ENCODE data around the gene UQCC2. TPM values are rescaled to one million over a fixed set of nuclear protein-coding genes. Genes with fewer than 3 reads are reported as not detected.

Gene UQCC2
- total and polyA plus RNA-seq, 2 experiments from 2014 or later, result 31.7 to 138 TPM

DNA sequence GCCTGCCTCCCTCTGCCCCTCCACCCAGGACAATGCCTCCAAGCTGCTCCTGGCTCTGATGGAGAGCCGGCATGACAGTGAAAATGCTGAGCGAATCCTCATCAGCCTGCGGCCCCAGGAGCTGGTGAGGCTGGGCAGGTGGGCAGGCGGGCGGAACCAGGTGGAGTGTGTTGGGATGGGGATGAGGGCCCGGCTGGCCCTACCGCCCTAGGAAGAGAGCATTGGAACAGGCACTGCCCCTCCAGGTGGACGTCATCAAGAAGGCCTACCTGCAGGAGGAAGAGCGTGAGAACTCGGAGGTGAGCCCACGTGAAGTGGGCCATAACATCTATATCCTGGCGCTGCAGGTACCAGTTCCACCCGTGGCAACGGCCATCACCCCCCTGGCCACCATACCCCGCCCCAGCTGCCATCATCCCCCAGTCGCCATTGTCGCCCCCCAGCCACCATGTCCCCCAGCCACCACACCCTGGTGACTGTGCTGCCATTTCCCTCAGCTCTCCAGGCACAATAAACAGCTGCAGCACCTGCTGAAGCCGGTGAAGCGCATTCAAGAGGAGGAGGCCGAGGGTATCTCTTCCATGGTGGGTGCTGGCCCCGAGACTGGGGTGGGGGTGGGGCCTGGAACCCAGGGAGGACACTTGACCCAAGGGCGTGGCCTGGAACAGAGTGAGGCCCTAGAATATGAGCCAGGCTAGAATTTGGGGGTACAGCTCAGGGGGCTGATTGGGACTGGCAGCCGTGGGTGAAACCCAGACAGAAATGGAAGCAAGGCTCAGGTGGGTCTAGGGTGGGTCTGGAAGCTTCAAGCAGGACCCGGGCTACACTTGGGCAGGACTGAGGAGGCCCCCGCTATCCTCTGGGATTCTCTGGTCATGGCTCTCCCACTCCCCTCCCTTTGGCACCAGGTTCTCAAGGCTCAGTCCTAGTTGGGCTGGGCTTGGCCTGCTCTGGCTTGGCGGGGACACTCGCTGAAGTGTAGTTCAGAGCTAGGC, 24.2 kb downstream of the UQCC2 start:
- Histone ChIP-seq H3K9ac (no peak overlapping the region), H3K9me3 (ENCODE audit: low read depth) (no peaks in the 10 kb centered on the region), H3K36me3 (ENCODE audit: low read depth) (no peaks in the 10 kb centered on the region; the same call in 1 of the 2 replicates), H3K4me2 (ENCODE audit: unreplicated experiment) (no peak overlapping the region), H3K9me2 (ENCODE audit: insufficient read depth) (no peaks in the 10 kb centered on the region), H3K79me2 (ENCODE audit: insufficient read depth) (no peaks in the 10 kb centered on the region), H3K27ac (no peak overlapping the region), H2AFZ (no peak overlapping the region), H3F3A (ENCODE audit: insufficient read depth) (no peaks in the 10 kb centered on the region), H3K4me1 (ENCODE audit: insufficient read depth) (peaks cover 4% of the 10 kb centered on the region; the same call in 1 of the 2 replicates), H3K27me3 (replicated peaks; ENCODE audit: insufficient read depth) (no peaks in the 10 kb centered on the region), H4K20me1 (ENCODE audit: insufficient read depth) (no peaks in the 10 kb centered on the region), H3K4me3 (no peak overlapping the region)
- DNase-seq, result no peak
- in situ Hi-C loops (cut with MboI), result no loop called here
- WGBS, 2 experiments (ENCODE audit: low coverage in 1 of 2, low lambda C conversion rate in 2 of 2, missing lambda C conversion rate in 2 of 2), result 87 to 93% methylated on average over 14 to 27 of the region's 27 CpGs
- TF ChIP-seq EZH2 (IDR thresholded peaks at IDR 0.05; ENCODE audit: insufficient read depth, poor library complexity, severe bottlenecking), result no peak
- TF ChIP-seq EZH2phosphoT487 (IDR thresholded peaks at IDR 0.05; ENCODE audit: insufficient read depth, low read depth), result no peak

GRCh38 chr6:33686225-33686924, 25.1 kb downstream of the UQCC2 start:
- Histone ChIP-seq H3F3A (ENCODE audit: insufficient read depth) (no peaks in the 10 kb centered on the region), H3K79me2 (ENCODE audit: insufficient read depth) (no peaks in the 10 kb centered on the region), H2AFZ (no peak overlapping the region), H3K36me3 (ENCODE audit: low read depth) (no peaks in the 10 kb centered on the region; the same call in 1 of the 2 replicates), H3K9me2 (ENCODE audit: insufficient read depth) (no peaks in the 10 kb centered on the region), H3K4me3 (no peak overlapping the region), H3K9ac (no peak overlapping the region), H3K9me3 (ENCODE audit: low read depth) (no peaks in the 10 kb centered on the region), H3K27ac (no peak overlapping the region), H4K20me1 (ENCODE audit: insufficient read depth) (no peaks in the 10 kb centered on the region), H3K4me1 (ENCODE audit: insufficient read depth) (peaks cover 4% of the 10 kb centered on the region; the same call in 1 of the 2 replicates), H3K27me3 (replicated peaks; ENCODE audit: insufficient read depth) (no peaks in the 10 kb centered on the region), H3K4me2 (ENCODE audit: unreplicated experiment) (no peak overlapping the region)
- in situ Hi-C loops (cut with MboI), result no loop called here
- 88 to 90% methylated on average over 6 of the region's 6 CpGs for WGBS, 2 experiments (ENCODE audit: low coverage in 1 of 2, low lambda C conversion rate in 2 of 2, missing lambda C conversion rate in 2 of 2)
- DNase-seq, result no peak
- TF ChIP-seq EZH2 (IDR thresholded peaks at IDR 0.05; ENCODE audit: insufficient read depth, poor library complexity, severe bottlenecking), result no peak
- TF ChIP-seq EZH2phosphoT487 (IDR thresholded peaks at IDR 0.05; ENCODE audit: insufficient read depth, low read depth), result no peak

DNA sequence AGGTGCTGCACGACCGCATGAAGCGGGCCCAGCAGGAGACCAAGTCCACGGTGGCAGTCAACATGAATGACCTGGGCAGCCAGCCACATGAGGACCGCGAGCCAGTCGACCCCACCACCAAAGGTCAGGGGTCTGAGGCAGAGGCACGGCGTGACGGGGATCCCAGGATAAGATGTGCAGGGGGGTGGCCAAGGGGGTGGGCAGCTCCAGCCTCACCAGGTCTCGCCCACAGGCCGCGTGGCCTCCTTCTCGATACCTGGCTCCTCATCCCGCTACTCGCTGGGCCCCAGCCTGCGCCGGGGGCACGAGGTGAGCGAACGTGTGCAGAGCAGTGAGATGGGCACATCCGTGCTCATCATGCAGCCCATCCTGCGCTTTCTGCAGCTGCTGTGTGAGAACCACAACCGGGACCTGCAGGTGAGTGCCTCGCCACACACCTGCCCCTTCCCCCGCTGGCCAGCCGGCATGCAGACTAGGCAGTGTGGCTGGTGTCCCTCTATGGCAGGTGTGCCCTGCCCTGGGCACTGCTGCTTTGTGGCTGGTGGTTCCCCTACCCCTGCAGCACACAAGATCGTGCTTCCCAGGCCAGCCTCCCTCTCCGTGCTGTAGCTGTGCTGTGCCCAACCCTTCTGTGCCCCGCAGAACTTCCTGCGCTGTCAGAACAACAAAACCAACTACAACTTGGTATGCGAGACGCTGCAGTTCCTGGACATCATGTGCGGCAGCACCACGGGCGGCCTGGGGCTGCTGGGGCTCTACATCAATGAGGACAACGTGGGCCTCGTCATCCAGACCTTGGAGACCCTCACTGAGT, 25.9 kb downstream of the UQCC2 start:
- Histone ChIP-seq H3K4me1 (ENCODE audit: insufficient read depth) (peaks cover 4% of the 10 kb centered on the region; the same call in 1 of the 2 replicates), H2AFZ (no peak overlapping the region), H3K9me2 (ENCODE audit: insufficient read depth) (no peaks in the 10 kb centered on the region), H3K36me3 (ENCODE audit: low read depth) (no peaks in the 10 kb centered on the region; the same call in 1 of the 2 replicates), H3K4me3 (no peak overlapping the region), H3K9me3 (ENCODE audit: low read depth) (no peaks in the 10 kb centered on the region), H3K79me2 (ENCODE audit: insufficient read depth) (no peaks in the 10 kb centered on the region), H3K4me2 (ENCODE audit: unreplicated experiment) (no peak overlapping the region), H3K9ac (no peak overlapping the region), H4K20me1 (ENCODE audit: insufficient read depth) (no peaks in the 10 kb centered on the region), H3K27me3 (replicated peaks; ENCODE audit: insufficient read depth) (no peaks in the 10 kb centered on the region), H3K27ac (no peak overlapping the region), H3F3A (ENCODE audit: insufficient read depth) (no peaks in the 10 kb centered on the region)
- WGBS, 2 experiments (ENCODE audit: low coverage in 1 of 2, low lambda C conversion rate in 2 of 2, missing lambda C conversion rate in 2 of 2), result 88 to 90% methylated on average over 32 to 38 of the region's 38 CpGs
- in situ Hi-C loops (cut with MboI), result no loop called here
- no peak for DNase-seq
- TF ChIP-seq EZH2phosphoT487 (IDR thresholded peaks at IDR 0.05; ENCODE audit: insufficient read depth, low read depth), result no peak
- TF ChIP-seq EZH2 (IDR thresholded peaks at IDR 0.05; ENCODE audit: insufficient read depth, poor library complexity, severe bottlenecking), result no peak

DNA sequence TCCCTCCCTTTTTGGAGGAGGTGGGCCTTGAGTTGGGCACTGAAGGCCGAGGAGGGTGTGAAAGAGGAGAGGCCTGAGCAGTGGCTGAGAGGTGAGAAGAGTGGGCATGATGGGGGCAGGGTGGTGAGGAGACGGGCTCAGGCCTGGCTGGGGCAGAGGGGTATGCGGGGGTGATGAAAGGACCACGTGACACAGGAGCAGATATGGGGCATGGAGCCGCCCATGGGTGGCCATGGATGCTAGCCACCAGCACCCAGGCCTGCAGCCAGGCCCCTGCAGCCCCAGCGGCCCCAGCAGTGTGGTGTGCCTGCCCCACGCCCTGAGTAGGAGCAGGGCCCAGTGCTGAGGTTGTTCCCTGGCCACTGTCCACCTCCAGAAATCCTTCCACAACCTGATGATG, 26.5 kb downstream of the UQCC2 start:
- Histone ChIP-seq H3F3A (ENCODE audit: insufficient read depth) (no peaks in the 10 kb centered on the region), H4K20me1 (ENCODE audit: insufficient read depth) (no peaks in the 10 kb centered on the region), H3K9ac (no peak overlapping the region), H3K4me1 (ENCODE audit: insufficient read depth) (peaks cover 4% of the 10 kb centered on the region; the same call in 1 of the 2 replicates), H3K36me3 (ENCODE audit: low read depth) (no peaks in the 10 kb centered on the region; the same call in 1 of the 2 replicates), H3K79me2 (ENCODE audit: insufficient read depth) (no peaks in the 10 kb centered on the region), H2AFZ (no peak overlapping the region), H3K4me2 (ENCODE audit: unreplicated experiment) (no peak overlapping the region), H3K27ac (no peak overlapping the region), H3K27me3 (replicated peaks; ENCODE audit: insufficient read depth) (no peaks in the 10 kb centered on the region), H3K9me3 (ENCODE audit: low read depth) (no peaks in the 10 kb centered on the region), H3K9me2 (ENCODE audit: insufficient read depth) (no peaks in the 10 kb centered on the region), H3K4me3 (no peak overlapping the region)
- TF ChIP-seq EZH2phosphoT487 (IDR thresholded peaks at IDR 0.05; ENCODE audit: insufficient read depth, low read depth) (no peak), EZH2 (IDR thresholded peaks at IDR 0.05; ENCODE audit: insufficient read depth, poor library complexity, severe bottlenecking) (no peak)
- no peak for DNase-seq
- in situ Hi-C loops (cut with MboI), result no loop called here
- WGBS, 2 experiments (ENCODE audit: low coverage in 1 of 2, low lambda C conversion rate in 2 of 2, missing lambda C conversion rate in 2 of 2), result 96 to 98% methylated on average over 4 to 7 of the region's 7 CpGs

Measured in GM23248 (cell line).